ENCODE data around the gene MAPRE2. TPM values are rescaled to one million over a fixed set of nuclear protein-coding genes. Genes with fewer than 3 reads are reported as not detected.

The MAPRE2 gene
- total RNA-seq, 4 donors from 2014 or later, result 22.2 to 32.2 (median 24.5) TPM

DNA sequence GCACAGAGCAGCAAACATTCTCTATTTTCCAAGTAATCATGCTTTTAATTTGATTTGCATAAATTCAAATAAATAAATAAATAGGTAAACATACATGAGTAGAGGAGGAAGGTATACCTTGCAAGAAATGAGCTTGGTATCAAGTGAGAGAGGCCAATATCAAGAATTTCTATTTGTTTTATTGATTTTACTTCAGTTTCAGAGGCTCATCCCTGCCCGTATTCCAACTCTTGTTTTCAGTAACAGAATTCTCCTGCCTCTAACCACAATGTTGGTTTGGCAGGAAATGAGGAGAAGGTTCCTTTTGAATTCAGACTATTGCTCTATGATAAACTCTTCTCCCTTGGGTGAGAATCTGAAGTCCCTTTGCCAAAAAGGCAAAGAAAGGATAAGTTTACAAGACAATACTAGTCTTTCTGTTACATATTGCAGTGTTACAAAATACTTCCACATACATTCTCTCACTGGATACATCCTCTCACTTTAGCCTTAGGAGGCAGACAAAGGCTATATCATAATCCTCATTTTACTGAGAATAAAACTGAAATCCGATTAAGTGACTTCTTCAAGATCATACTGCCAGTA, 131.3 kb downstream of the MAPRE2 start:
- TF ChIP-seq, protein P1, sequence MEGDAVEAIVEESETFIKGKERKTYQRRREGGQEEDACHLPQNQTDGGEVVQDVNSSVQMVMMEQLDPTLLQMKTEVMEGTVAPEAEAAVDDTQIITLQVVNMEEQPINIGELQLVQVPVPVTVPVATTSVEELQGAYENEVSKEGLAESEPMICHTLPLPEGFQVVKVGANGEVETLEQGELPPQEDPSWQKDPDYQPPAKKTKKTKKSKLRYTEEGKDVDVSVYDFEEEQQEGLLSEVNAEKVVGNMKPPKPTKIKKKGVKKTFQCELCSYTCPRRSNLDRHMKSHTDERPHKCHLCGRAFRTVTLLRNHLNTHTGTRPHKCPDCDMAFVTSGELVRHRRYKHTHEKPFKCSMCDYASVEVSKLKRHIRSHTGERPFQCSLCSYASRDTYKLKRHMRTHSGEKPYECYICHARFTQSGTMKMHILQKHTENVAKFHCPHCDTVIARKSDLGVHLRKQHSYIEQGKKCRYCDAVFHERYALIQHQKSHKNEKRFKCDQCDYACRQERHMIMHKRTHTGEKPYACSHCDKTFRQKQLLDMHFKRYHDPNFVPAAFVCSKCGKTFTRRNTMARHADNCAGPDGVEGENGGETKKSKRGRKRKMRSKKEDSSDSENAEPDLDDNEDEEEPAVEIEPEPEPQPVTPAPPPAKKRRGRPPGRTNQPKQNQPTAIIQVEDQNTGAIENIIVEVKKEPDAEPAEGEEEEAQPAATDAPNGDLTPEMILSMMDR (IDR thresholded peaks at IDR 0.05), result no peak
- TF ChIP-seq POLR2AphosphoS5 (IDR thresholded peaks at IDR 0.05), result no peak
- TF ChIP-seq POLR2A (IDR thresholded peaks at IDR 0.05; ENCODE audit: low read depth), result no peak
- no peak for TF ChIP-seq EP300 (IDR thresholded peaks at IDR 0.05)
- 75% methylated on average over 2 of the region's 2 CpGs for WGBS
- intact Hi-C loops (cut with DNase I), result no loop called here
- no peak overlapping the region for H3K27ac ChIP-seq (replicated peaks in 1 of 4)
- peaks cover 0 to 14% (median 4%) of the 10 kb centered on the region in 4 donors for H3K4me1 ChIP-seq
- no peaks in the 10 kb centered on the region for H3K27me3 ChIP-seq
- H3K4me3 ChIP-seq, result no peak overlapping the region
- no peaks in the 10 kb centered on the region for H3K36me3 ChIP-seq
- DNase-seq (ENCODE audit: extremely low spot score), result no peak
- no peaks in the 10 kb centered on the region for H3K9me3 ChIP-seq

DNA sequence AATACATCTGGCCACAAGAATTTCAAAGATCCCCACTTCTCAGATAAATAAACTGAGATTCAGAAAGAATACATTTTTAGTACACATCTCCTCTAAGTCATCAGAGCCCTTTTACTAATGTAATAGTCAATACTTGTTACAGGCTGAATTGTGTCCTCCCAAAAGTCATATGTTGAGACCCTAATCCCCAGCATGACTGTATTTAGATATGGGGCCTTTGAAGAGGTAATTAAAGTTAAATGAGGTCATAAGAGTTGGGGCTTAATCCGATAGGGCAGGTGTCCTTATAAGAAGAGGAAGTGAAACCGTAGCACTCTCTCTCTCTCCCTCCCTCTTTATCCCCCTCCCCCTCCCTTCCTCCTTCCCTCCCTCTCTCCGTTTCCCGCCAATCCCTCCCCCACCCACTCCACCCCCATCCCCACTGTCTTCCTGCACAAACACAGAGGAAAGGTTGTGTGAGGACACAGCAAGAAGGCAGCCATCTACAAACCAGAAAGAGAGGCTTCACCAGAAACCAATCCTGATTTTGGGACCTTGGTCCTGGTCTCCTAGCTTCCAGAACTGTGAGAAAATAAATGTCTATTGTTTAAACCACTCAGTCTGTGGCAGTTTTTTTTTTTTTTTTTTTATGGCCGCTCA, 133.0 kb downstream of the MAPRE2 start:
- H3K4me1 ChIP-seq, result peaks cover 0 to 14% (median 4%) of the 10 kb centered on the region in 4 donors
- no peaks in the 10 kb centered on the region for H3K9me3 ChIP-seq
- H3K27ac ChIP-seq (replicated peaks in 1 of 4), result no peak overlapping the region
- no peaks in the 10 kb centered on the region for H3K27me3 ChIP-seq
- no peaks in the 10 kb centered on the region for H3K36me3 ChIP-seq
- WGBS, result 32% methylated on average over 5 of the region's 5 CpGs
- no peak for TF ChIP-seq POLR2AphosphoS5 (IDR thresholded peaks at IDR 0.05)
- no peak for TF ChIP-seq POLR2A (IDR thresholded peaks at IDR 0.05; ENCODE audit: low read depth)
- TF ChIP-seq, protein P1 (IDR thresholded peaks at IDR 0.05), result no peak
- no peak for TF ChIP-seq EP300 (IDR thresholded peaks at IDR 0.05)
- no peak overlapping the region for H3K4me3 ChIP-seq
- intact Hi-C loops (cut with DNase I), result no loop called here
- DNase-seq (ENCODE audit: extremely low spot score), result no peak

DNA sequence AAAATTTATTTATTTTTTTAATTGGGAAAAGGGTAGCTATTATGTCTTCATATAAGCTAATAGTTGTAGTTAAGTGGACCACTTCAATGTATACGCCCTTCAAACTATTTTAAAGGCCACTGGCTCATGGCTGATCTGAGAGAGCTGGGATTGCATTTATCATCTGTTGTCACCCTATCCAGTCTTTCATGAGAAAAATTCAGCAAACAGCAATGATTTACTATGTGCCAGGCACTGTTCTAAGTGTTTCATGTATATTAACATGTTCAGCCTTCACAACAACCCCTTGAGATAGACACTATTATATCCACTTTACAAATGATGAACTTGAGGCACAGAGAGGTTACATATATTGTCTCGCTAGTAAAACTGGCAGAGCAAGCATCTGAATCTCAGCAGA, 133.5 kb downstream of the MAPRE2 start:
- Histone ChIP-seq H3K9me3 (no peaks in the 10 kb centered on the region), H3K36me3 (no peaks in the 10 kb centered on the region), H3K27me3 (no peaks in the 10 kb centered on the region), H3K27ac (replicated peaks in 1 of 4) (no peak overlapping the region), H3K4me3 (no peak overlapping the region), H3K4me1 (peaks cover 0 to 14% (median 4%) of the 10 kb centered on the region in 4 donors)
- TF ChIP-seq EP300 (IDR thresholded peaks at IDR 0.05), result no peak
- TF ChIP-seq POLR2AphosphoS5 (IDR thresholded peaks at IDR 0.05), result no peak
- TF ChIP-seq, protein P1 (IDR thresholded peaks at IDR 0.05), result no peak
- no peak for TF ChIP-seq POLR2A (IDR thresholded peaks at IDR 0.05; ENCODE audit: low read depth)
- WGBS, result 84% methylated on average over 2 of the region's 2 CpGs
- intact Hi-C loops (cut with DNase I), result no loop called here
- DNase-seq (ENCODE audit: extremely low spot score), result no peak

DNA sequence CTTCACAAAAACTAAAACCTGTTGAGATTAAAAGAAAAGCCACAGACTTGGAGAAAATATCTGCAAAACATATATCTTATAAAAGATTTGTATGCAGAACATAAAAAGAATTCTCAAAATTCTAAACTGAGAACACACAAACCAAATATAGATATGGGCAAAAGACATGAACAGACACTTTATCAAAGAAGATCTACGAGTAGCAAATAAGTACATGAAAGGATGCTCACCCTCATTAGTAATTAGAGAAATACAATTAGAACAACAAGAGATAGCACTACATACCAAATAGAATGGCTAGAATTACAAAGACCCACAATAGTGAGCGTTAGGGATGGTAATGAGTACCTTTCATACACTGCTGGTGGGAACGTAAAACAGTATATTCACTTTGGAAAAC, 135.7 kb downstream of the MAPRE2 start:
- intact Hi-C loops (cut with DNase I), result no loop called here
- H3K9me3 ChIP-seq, result no peaks in the 10 kb centered on the region
- DNase-seq (ENCODE audit: extremely low spot score), result no peak
- no peaks in the 10 kb centered on the region for H3K27me3 ChIP-seq
- no peaks in the 10 kb centered on the region for H3K36me3 ChIP-seq
- TF ChIP-seq POLR2AphosphoS5 (IDR thresholded peaks at IDR 0.05) (no peak), POLR2A (IDR thresholded peaks at IDR 0.05; ENCODE audit: low read depth) (no peak), EP300 (IDR thresholded peaks at IDR 0.05) (no peak)
- TF ChIP-seq, protein P1 (IDR thresholded peaks at IDR 0.05), result no peak
- H3K4me3 ChIP-seq, result no peak overlapping the region
- WGBS, result 90% methylated on average over 3 of the region's 3 CpGs
- peaks cover 0 to 4% (median 0%) of the 10 kb centered on the region in 4 donors for H3K4me1 ChIP-seq
- H3K27ac ChIP-seq (replicated peaks in 1 of 4), result no peak overlapping the region
